SH-SY5Y (cell line): Measurements from ENCODE around the gene MYO1B.

Experiments used
- GATA2 ChIP-seq: IDR thresholded peaks from 2 replicates; pipeline ENCODE4 v1.6.1; 2011; ENCODE audit warnings: mild to moderate bottlenecking, low read depth, low read length
- GATA3 ChIP-seq: IDR thresholded peaks from 2 replicates; pipeline ENCODE4 v1.6.1; 2011; ENCODE audit warnings: low read depth, mild to moderate bottlenecking, low read length, moderate library complexity

- no peak for TF ChIP-seq GATA2
- TF ChIP-seq GATA3, result no peak
Measured at GRCh38 chr2:191465766-191466420, 220.7 kb downstream of the MYO1B start.
